NB4 (cell line): Measurements from ENCODE around the gene PLEKHO2.

Experiments
- DNase-seq: peaks from one replicate; pipeline ENCODE4 v3.0.0; 2010; ENCODE audit warnings: low read depth
- H3K4me3 ChIP-seq: one replicate; pipeline ENCODE4 v1.5.1; 2011; ENCODE audit warnings: mild to moderate bottlenecking, low read depth, low read length, moderate library complexity
- CTCF ChIP-seq: IDR thresholded peaks from one replicate; pipeline ENCODE4 v1.5.1; 2012; ENCODE audit warnings: low read depth, low read length
- MYC ChIP-seq: IDR thresholded peaks from 2 replicates; pipeline ENCODE4 v1.6.1; 2011; ENCODE audit warnings: low read depth, low read length
- POLR2A ChIP-seq: IDR thresholded peaks from 2 replicates; pipeline ENCODE4 v1.6.1; 2011; ENCODE audit warnings: mild to moderate bottlenecking; ENCODE audit not compliant: insufficient read length; ENCODE audit errors: extremely low read depth
- TF ChIP-seq, protein P1 (sequence below): IDR thresholded peaks from 2 replicates; pipeline ENCODE4 v1.6.1; 2011; ENCODE audit warnings: low read depth, low read length

Gene PLEKHO2

DNA sequence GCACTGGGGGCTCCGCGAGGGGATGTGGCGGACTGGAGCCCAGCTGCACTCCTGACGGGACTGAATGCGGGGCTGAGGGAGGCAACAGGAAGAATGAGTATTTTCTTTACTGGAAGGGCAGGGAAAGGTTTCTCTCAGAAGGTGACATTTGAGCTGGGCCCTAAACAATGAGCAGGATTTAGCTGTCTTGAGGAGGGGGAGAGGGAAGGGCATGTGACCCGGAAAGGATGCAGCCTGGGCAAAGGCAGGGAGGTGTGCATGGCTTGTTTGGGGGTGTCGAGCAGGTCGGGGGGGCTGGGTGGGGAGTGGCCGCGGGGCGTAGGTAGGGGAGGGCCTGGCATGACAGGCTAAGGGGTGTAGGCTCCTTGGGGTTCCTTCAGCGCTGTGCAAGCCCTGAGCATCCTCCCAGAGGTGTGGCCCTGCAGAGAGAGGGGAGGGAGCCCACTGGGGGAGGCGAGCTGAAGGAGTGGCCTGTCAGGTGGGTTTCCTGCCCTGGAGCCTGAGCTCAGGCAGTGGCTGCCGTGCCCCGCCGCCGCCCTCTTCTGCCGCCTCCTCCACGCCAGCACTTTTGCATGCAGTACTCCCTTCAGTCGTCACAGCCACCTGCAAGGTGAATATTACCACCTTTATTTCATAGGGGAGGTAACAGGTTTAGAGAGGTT, 52.8 kb downstream of the PLEKHO2 start:
- TF ChIP-seq POLR2A (no peak), MYC (no peak), CTCF (no peak)
- TF ChIP-seq, protein P1, sequence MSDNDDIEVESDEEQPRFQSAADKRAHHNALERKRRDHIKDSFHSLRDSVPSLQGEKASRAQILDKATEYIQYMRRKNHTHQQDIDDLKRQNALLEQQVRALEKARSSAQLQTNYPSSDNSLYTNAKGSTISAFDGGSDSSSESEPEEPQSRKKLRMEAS = no peak
- peak; percentile 53 for DNase-seq
- peak overlapping the region; percentile 53 for H3K4me3 ChIP-seq

DNA sequence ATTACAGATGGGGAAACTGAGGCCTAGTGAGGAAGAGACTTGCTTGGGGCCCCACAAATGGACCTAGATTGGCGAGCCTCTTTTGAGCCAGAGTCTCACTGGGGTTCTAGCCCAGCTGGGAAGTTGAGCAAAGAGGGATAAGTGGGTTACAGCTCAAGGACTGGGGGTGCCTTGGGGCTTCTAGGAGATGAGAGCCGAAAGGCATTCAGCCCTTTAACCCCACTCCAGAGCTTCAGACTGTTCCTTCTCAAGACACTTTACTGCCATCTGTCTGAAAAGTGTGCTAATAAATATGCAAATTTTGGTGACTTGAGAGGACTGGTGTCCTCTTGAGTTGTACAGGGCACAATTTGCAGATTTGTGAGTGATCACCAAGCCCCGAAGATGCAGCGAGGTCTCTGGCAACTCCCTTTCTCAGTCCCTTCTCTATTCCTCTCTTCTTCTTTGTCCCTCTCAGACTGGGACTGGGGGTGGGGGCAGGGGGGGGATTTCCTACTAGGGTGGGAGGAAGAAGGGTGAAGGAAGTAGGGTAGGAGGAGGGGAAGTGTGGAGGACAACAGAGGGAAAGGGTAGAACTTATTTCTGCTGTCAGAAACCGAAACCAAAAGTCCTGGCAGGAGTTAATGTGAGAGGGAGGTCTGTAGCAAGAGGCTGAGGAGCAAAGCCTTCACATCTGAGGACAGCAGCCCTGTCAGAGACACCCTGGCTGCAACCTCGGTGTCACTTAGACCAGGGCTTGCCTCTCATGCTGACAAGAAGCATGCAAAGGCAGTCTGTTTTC, 53.8 kb downstream of the PLEKHO2 start:
- peak; percentile 86 for DNase-seq
- no peak for TF ChIP-seq POLR2A
- peak overlapping the region; percentile 59 for H3K4me3 ChIP-seq

- no peak for TF ChIP-seq POLR2A
- TF ChIP-seq CTCF = no peak
- no peak overlapping the region for H3K4me3 ChIP-seq
- DNase-seq = no peak
Measured at GRCh38 chr15:64896371-64897069, 54.8 kb downstream of the PLEKHO2 start.

DNA sequence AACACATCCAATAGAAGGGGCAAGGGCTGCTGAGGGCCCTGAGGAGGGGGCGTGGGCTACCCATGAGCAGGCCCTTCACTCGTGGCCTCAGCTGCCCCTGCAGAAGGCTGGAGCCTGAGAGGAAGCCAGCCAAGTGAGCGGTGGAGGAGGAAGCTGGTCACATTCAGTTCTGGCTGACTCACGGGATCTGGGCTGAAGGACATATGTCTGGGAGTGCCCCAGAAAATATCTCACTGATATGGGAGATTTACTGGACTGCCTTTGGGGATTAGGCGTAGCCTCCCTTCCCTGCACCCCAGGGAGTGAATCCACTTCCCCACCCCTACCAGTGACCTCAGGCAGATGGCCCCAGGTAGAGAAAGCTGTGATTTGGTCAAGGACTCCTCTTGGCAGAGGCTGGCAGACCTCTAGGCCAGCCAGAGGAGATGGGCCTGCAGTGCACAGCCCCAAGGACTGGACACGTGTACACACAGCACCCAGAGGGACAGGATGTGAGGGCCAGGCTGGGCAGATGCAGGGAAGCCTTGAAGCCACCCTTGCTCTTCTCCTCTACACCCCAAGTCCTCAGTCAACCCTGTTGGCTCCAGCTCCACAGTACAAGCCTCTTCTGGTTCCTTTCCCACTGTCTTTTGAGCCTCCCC, 55.8 kb downstream of the PLEKHO2 start:
- no peak overlapping the region for H3K4me3 ChIP-seq
- no peak; the same call in 1 of the 2 replicates for TF ChIP-seq MYC
- TF ChIP-seq, protein P1 = peak; percentile 41
- peak; percentile 73 for DNase-seq

DNA sequence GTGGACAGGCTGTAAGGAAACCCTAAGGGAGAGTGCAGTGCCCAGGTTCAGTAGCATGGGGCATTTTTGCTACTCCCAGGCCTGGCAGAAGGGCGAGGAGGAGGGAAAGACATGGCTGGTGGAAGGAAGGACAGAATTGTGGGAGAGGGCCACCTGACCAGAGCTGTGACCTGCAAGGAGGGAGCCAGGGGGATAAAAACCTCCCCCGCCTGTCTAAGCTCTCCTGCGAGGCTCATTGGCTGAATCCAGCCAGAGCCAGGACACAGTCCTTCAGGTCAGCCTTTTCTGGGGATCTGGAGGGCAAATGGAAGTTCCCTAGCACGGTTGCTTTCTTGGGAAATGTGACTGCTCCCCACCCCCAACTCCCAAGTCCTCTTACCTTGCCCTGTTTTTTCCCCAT, 56.7 kb downstream of the PLEKHO2 start:
- TF ChIP-seq MYC (no peak), POLR2A (no peak), CTCF (no peak)
- TF ChIP-seq, protein P1 = no peak
- no peak overlapping the region for H3K4me3 ChIP-seq
- DNase-seq = no peak

DNA sequence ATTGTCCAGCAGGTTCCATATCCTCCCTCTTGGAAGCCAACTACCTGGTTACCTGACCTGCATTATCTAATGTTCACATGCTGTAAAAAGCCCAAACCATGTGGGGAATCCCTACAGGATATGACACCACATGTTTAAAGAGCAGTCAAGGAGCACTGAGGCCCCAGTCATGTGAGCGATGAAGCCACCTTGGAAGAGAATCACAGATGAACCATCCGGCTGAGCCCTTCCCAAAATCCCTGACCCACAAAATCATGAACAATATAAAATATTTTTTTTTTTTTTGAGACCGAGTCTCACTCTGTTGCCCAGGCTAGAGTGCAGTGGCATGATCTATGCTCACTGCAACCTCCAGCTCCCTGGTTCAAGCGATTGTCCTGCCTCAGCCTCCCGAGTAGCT, 59.4 kb downstream of the PLEKHO2 start:
- H3K4me3 ChIP-seq = no peak overlapping the region
- TF ChIP-seq, protein P1 = no peak
- TF ChIP-seq CTCF = no peak
- TF ChIP-seq POLR2A = no peak
- no peak for TF ChIP-seq MYC
- no peak for DNase-seq
